ENCODE data around the gene ARHGAP22. TPM values are rescaled to one million over a fixed set of nuclear protein-coding genes. Genes with fewer than 3 reads are reported as not detected.

Gene ARHGAP22
- total RNA-seq, 1 experiment from 2014 or later, result 1.8 TPM

DNA sequence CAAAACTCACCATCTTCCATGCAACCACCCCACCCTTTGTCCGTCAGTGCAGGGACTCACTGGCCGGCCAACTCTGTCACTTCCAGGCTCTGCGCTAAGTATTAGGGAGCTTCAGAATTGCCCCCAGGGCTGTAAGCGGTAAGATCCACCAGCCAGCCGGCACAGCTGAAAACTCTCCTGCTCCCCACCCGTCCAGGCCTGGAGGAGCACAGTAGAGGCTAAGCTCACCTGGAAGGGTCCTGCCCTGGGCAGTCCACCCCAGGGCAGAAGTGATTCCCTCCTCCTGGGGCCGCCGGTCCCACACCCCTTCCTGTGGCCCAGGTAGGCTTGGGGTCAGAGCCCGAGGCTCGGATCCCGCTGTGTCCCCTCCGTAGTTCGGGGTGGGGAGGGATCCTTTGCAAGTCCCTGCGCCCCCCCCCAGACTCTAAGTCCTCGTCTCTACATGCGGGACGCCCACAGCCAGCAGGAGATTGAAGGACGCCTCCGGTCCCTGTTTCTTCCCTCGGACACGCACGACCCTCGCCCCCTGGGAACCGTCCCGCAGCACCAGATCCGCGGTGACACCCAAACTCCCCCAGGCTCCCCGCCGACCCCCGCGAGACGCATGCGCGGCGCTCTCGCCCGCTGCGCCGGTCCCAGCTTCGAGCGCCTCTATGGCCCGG is 138.9 kb downstream of the ARHGAP22 start:
- in situ Hi-C loops (cut with HindIII; ENCODE audit: low pct_unique_long_range_greater_than_20kb, low sequenced_read_pairs), result no loop called here
- intact Hi-C loops (cut with micrococcal nuclease; ENCODE audit: unreplicated experiment), result no loop called here
- Histone ChIP-seq H3K36me3 (ENCODE audit: control insufficient read depth, insufficient read depth, low read length) (no peaks in the 10 kb centered on the region), H3K27me3 (ENCODE audit: control insufficient read depth, insufficient read depth, low read length) (peaks cover 4% of the 10 kb centered on the region; the same call in 1 of the 2 replicates), H3K27ac (ENCODE audit: low read length) (no peak overlapping the region), H3K9me3 (ENCODE audit: control insufficient read depth, insufficient read depth, low read depth, low read length) (no peaks in the 10 kb centered on the region), H3K4me3 (ENCODE audit: low read depth in 2 of 2, low read length in 2 of 2) (no peak overlapping the region), H3K4me1 (ENCODE audit: control insufficient read depth, insufficient read depth, low read length) (no peaks in the 10 kb centered on the region; the same call in 1 of the 2 replicates)
- BruUV-seq (replicated peaks), result no TSS peak
- POLR2A ChIA-PET, result interaction anchor here (0.6 kb wide), 1 partner anchor 279 kb away, joined by 3 read pairs; no protein-coding TSS in a partner anchor
- ATAC-seq (peak; percentile 33; the same call in 1 of the 2 replicates), DNase-seq (ENCODE audit: low read depth, low spot score) (no peak)
- CTCF ChIA-PET, result no interaction called here
- TF ChIP-seq SIN3A (IDR thresholded peaks at IDR 0.05; ENCODE audit: borderline replicate concordance, insufficient read depth, low read depth, low read length) (no peak), REST (IDR thresholded peaks at IDR 0.05; ENCODE audit: insufficient read depth in 1 of 2, low read depth in 2 of 2, low read length in 1 of 2) (no peak), TCF7L2 (IDR thresholded peaks at IDR 0.05; ENCODE audit: low read depth, low read length) (no peak), POLR2AphosphoS5 (IDR thresholded peaks at IDR 0.05; ENCODE audit: low read depth, low read length) (no peak)
- TF ChIP-seq, protein P1, sequence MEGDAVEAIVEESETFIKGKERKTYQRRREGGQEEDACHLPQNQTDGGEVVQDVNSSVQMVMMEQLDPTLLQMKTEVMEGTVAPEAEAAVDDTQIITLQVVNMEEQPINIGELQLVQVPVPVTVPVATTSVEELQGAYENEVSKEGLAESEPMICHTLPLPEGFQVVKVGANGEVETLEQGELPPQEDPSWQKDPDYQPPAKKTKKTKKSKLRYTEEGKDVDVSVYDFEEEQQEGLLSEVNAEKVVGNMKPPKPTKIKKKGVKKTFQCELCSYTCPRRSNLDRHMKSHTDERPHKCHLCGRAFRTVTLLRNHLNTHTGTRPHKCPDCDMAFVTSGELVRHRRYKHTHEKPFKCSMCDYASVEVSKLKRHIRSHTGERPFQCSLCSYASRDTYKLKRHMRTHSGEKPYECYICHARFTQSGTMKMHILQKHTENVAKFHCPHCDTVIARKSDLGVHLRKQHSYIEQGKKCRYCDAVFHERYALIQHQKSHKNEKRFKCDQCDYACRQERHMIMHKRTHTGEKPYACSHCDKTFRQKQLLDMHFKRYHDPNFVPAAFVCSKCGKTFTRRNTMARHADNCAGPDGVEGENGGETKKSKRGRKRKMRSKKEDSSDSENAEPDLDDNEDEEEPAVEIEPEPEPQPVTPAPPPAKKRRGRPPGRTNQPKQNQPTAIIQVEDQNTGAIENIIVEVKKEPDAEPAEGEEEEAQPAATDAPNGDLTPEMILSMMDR (IDR thresholded peaks at IDR 0.05), result no peak

GRCh38 chr10:48464871-48465736 is 139.8 kb downstream of the ARHGAP22 start:
- no peaks in the 10 kb centered on the region; the same call in 1 of the 2 replicates for H3K4me1 ChIP-seq (ENCODE audit: control insufficient read depth, insufficient read depth, low read length)
- no TSS peak for BruUV-seq (replicated peaks)
- CTCF ChIA-PET, result no interaction called here

More at GRCh38 chr10:48464871-48465736, 139.8 kb downstream of the ARHGAP22 start:
- H3K4me3 ChIP-seq (ENCODE audit: low read depth in 2 of 2, low read length in 2 of 2), result no peak overlapping the region
- POLR2A ChIA-PET, result no interaction called here
- H3K27ac ChIP-seq (ENCODE audit: low read length), result no peak overlapping the region
- intact Hi-C loops (cut with micrococcal nuclease; ENCODE audit: unreplicated experiment), result no loop called here
- no peaks in the 10 kb centered on the region for H3K36me3 ChIP-seq (ENCODE audit: control insufficient read depth, insufficient read depth, low read length)
- no peak for TF ChIP-seq SIN3A (IDR thresholded peaks at IDR 0.05; ENCODE audit: borderline replicate concordance, insufficient read depth, low read depth, low read length)
- TF ChIP-seq TCF7L2 (IDR thresholded peaks at IDR 0.05; ENCODE audit: low read depth, low read length), result no peak
- no peak for TF ChIP-seq REST (IDR thresholded peaks at IDR 0.05; ENCODE audit: insufficient read depth in 1 of 2, low read depth in 2 of 2, low read length in 1 of 2)
- TF ChIP-seq POLR2AphosphoS5 (IDR thresholded peaks at IDR 0.05; ENCODE audit: low read depth, low read length), result no peak
- TF ChIP-seq, protein P1 (IDR thresholded peaks at IDR 0.05), result no peak
- in situ Hi-C loops (cut with HindIII; ENCODE audit: low pct_unique_long_range_greater_than_20kb, low sequenced_read_pairs), result no loop called here
- ATAC-seq, result no peak
- no peak for DNase-seq (ENCODE audit: low read depth, low spot score)
- peaks cover 4% of the 10 kb centered on the region; the same call in 1 of the 2 replicates for H3K27me3 ChIP-seq (ENCODE audit: control insufficient read depth, insufficient read depth, low read length)
- H3K9me3 ChIP-seq (ENCODE audit: control insufficient read depth, insufficient read depth, low read depth, low read length), result no peaks in the 10 kb centered on the region
